Activated CD4-positive, alpha-beta T cell treated with anti-CD3 and anti-CD28 coated beads for 36 hours (primary cell): Measurements from ENCODE around the gene PLBD1. TPM values are rescaled to one million over a fixed set of nuclear protein-coding genes. Genes with fewer than 3 reads are reported as not detected.

Experiments used
- ATAC-seq: fragments of 200-7000 bp; cut with Tn5 transposase; one replicate; pipeline ENCODE4 v1.10.0; 2021; ENCODE audit warnings: mild to moderate bottlenecking, moderate library complexity
- CTCF ChIA-PET: fragments of 350-600 bp; sonication (Branson Sonifier 250); formaldehyde crosslinking; loops from one replicate; lab custom pipeline; 2021; ENCODE audit warnings: antibody characterized with exemption; lab: Charles Lee
- POLR2A ChIA-PET: fragments of 350-600 bp; sonication (Branson Sonifier 250); formaldehyde crosslinking; loops from one replicate; lab custom pipeline; 2021; ENCODE audit warnings: antibody characterized with exemption, inconsistent platforms; lab: Charles Lee
- DNase-seq: peaks from one replicate; pipeline ENCODE4 v3.0.0-alpha.2; 2020
- H3K27ac Mint-ChIP-seq: one replicate; pipeline ENCODE4 v1.8.0; 2021; ENCODE audit warnings: mixed read lengths
- H3K27me3 Mint-ChIP-seq: one replicate; pipeline ENCODE4 v1.8.0; 2021; ENCODE audit warnings: mixed read lengths
- H3K36me3 Mint-ChIP-seq: one replicate; pipeline ENCODE4 v1.8.0; 2021; ENCODE audit warnings: low read depth, mixed read lengths
- H3K4me1 Mint-ChIP-seq: one replicate; pipeline ENCODE4 v1.8.0; 2021; ENCODE audit warnings: mixed read lengths
- H3K4me3 Mint-ChIP-seq: one replicate; pipeline ENCODE4 v1.8.0; 2021; ENCODE audit warnings: mild to moderate bottlenecking, moderate library complexity, mixed read lengths
- H3K9me3 Mint-ChIP-seq: one replicate; pipeline ENCODE4 v1.8.0; 2021; ENCODE audit warnings: low read depth, mixed read lengths
- intact Hi-C, 2 experiments: fragments of 100-400 bp; cut with DNase I in 1 of 2; cut with micrococcal nuclease in 1 of 2; formaldehyde crosslinking; loops; one replicate each; pipeline versions ENCODE4 v1.14.2 to v1.15.1; 2022 to 2024; cut with DNase I, micrococcal nuclease
- total RNA-seq, 2 experiments: library from RNA; stranded (reverse); gene quantifications; one replicate each; pipeline ENCODE4 v1.2.3, GENCODE V29; 2021

PLBD1 gene
- total RNA-seq, 2 experiments from 2014 or later: not detected

GRCh38 chr12:14591719-14592118 is 24.0 kb upstream of the PLBD1 start:
- ATAC-seq (no peak), DNase-seq (no peak)
- H3K4me1 Mint-ChIP-seq: no peaks in the 10 kb centered on the region
- no peaks in the 10 kb centered on the region for H3K36me3 Mint-ChIP-seq
- ChIA-PET POLR2A (no interaction called here), CTCF (no interaction called here)
- intact Hi-C loops: no loop called here
- no peaks in the 10 kb centered on the region for H3K27me3 Mint-ChIP-seq
- H3K9me3 Mint-ChIP-seq: no peaks in the 10 kb centered on the region
- no peak overlapping the region for H3K27ac Mint-ChIP-seq
- H3K4me3 Mint-ChIP-seq: no peak overlapping the region

GRCh38 chr12:14589169-14590004 is 21.7 kb upstream of the PLBD1 start:
- DNase-seq: no peak
- ATAC-seq: no peak
- no peaks in the 10 kb centered on the region for H3K36me3 Mint-ChIP-seq
- no peaks in the 10 kb centered on the region for H3K4me1 Mint-ChIP-seq
- no peak overlapping the region for H3K27ac Mint-ChIP-seq
- no peaks in the 10 kb centered on the region for H3K9me3 Mint-ChIP-seq
- no peaks in the 10 kb centered on the region for H3K27me3 Mint-ChIP-seq
- POLR2A ChIA-PET: no interaction called here
- CTCF ChIA-PET: no interaction called here
- intact Hi-C loops: no loop called here
- H3K4me3 Mint-ChIP-seq: no peak overlapping the region

GRCh38 chr12:14588571-14588970 is 20.9 kb upstream of the PLBD1 start:
- Mint-ChIP-seq H3K4me3 (no peak overlapping the region), H3K36me3 (no peaks in the 10 kb centered on the region), H3K9me3 (no peaks in the 10 kb centered on the region), H3K27ac (no peak overlapping the region), H3K27me3 (no peaks in the 10 kb centered on the region), H3K4me1 (no peaks in the 10 kb centered on the region)
- no peak for ATAC-seq
- DNase-seq: no peak
- intact Hi-C loops: no loop called here
- ChIA-PET CTCF (no interaction called here), POLR2A (no interaction called here)

GRCh38 chr12:14578646-14579045 is 11.0 kb upstream of the PLBD1 start:
- ChIA-PET POLR2A (no interaction called here), CTCF (no interaction called here)
- H3K4me1 Mint-ChIP-seq: peaks cover 16% of the 10 kb centered on the region
- DNase-seq (no peak), ATAC-seq (no peak)
- H3K27ac Mint-ChIP-seq: no peak overlapping the region
- H3K36me3 Mint-ChIP-seq: no peaks in the 10 kb centered on the region
- no peaks in the 10 kb centered on the region for H3K27me3 Mint-ChIP-seq
- H3K4me3 Mint-ChIP-seq: no peak overlapping the region
- intact Hi-C loops: no loop called here
- no peaks in the 10 kb centered on the region for H3K9me3 Mint-ChIP-seq

- Mint-ChIP-seq H3K27me3 (peaks cover 3% of the 10 kb centered on the region), H3K36me3 (no peaks in the 10 kb centered on the region), H3K4me3 (no peak overlapping the region), H3K9me3 (no peaks in the 10 kb centered on the region), H3K4me1 (peaks cover 16% of the 10 kb centered on the region), H3K27ac (no peak overlapping the region)
- ChIA-PET CTCF (interaction anchor here (2.0 kb wide), 1 partner anchor 13 kb away, joined by 6 read pairs; no protein-coding TSS in a partner anchor), POLR2A (no interaction called here)
- intact Hi-C loops: no loop called here
- ATAC-seq (peak; percentile 55), DNase-seq (no peak)
These were observed 9.7 kb upstream of the PLBD1 start for GRCh38 chr12:14577344-14577743.

GRCh38 chr12:14576896-14577295 is 9.2 kb upstream of the PLBD1 start:
- peaks cover 16% of the 10 kb centered on the region for H3K4me1 Mint-ChIP-seq
- intact Hi-C loops: no loop called here
- DNase-seq (peak; percentile 11), ATAC-seq (peak; percentile 33)
- no peaks in the 10 kb centered on the region for H3K36me3 Mint-ChIP-seq
- CTCF ChIA-PET: interaction anchor here (2.0 kb wide), 1 partner anchor 14 kb away, joined by 6 read pairs; no protein-coding TSS in a partner anchor
- H3K9me3 Mint-ChIP-seq: no peaks in the 10 kb centered on the region
- POLR2A ChIA-PET: no interaction called here
- no peak overlapping the region for H3K27ac Mint-ChIP-seq
- peaks cover 6% of the 10 kb centered on the region for H3K27me3 Mint-ChIP-seq
- no peak overlapping the region for H3K4me3 Mint-ChIP-seq

GRCh38 chr12:14575585-14575984 is 7.9 kb upstream of the PLBD1 start:
- ChIA-PET POLR2A (no interaction called here), CTCF (interaction anchor here (1.0 kb wide), 1 partner anchor 39 kb away, joined by 4 read pairs; no protein-coding TSS in a partner anchor)
- H3K4me1 Mint-ChIP-seq: peaks cover 16% of the 10 kb centered on the region
- no peak overlapping the region for H3K4me3 Mint-ChIP-seq
- H3K27me3 Mint-ChIP-seq: peaks cover 7% of the 10 kb centered on the region
- no peak overlapping the region for H3K27ac Mint-ChIP-seq
- DNase-seq (no peak), ATAC-seq (no peak)
- intact Hi-C loops: no loop called here
- no peaks in the 10 kb centered on the region for H3K9me3 Mint-ChIP-seq
- no peaks in the 10 kb centered on the region for H3K36me3 Mint-ChIP-seq

GRCh38 chr12:14573118-14573517 is 5.4 kb upstream of the PLBD1 start:
- ChIA-PET POLR2A (no interaction called here), CTCF (interaction anchor here (1.0 kb wide), 1 partner anchor 143 kb away, joined by 3 read pairs; no protein-coding TSS in a partner anchor)
- Mint-ChIP-seq H3K4me3 (no peak overlapping the region), H3K4me1 (peaks cover 16% of the 10 kb centered on the region), H3K27ac (no peak overlapping the region), H3K9me3 (no peaks in the 10 kb centered on the region), H3K27me3 (peaks cover 14% of the 10 kb centered on the region), H3K36me3 (no peaks in the 10 kb centered on the region)
- ATAC-seq (no peak), DNase-seq (no peak)
- intact Hi-C loops: no loop called here

- no peak overlapping the region for H3K27ac Mint-ChIP-seq
- intact Hi-C loops: no loop called here
- peaks cover 16% of the 10 kb centered on the region for H3K4me1 Mint-ChIP-seq
- no peak for DNase-seq
- POLR2A ChIA-PET: no interaction called here
- no peaks in the 10 kb centered on the region for H3K9me3 Mint-ChIP-seq
- H3K4me3 Mint-ChIP-seq: no peak overlapping the region
- CTCF ChIA-PET: interaction anchor here (1.0 kb wide), 1 partner anchor 144 kb away, joined by 3 read pairs; no protein-coding TSS in a partner anchor
- H3K27me3 Mint-ChIP-seq: peaks cover 17% of the 10 kb centered on the region
- H3K36me3 Mint-ChIP-seq: no peaks in the 10 kb centered on the region
- no peak for ATAC-seq
These were observed 4.7 kb upstream of the PLBD1 start for GRCh38 chr12:14572401-14572800.

- ChIA-PET POLR2A (no interaction called here), CTCF (interaction anchor here (1.0 kb wide), 1 partner anchor 144 kb away, joined by 3 read pairs; no protein-coding TSS in a partner anchor)
- Mint-ChIP-seq H3K36me3 (no peaks in the 10 kb centered on the region), H3K4me3 (no peak overlapping the region), H3K27me3 (peaks cover 20% of the 10 kb centered on the region), H3K27ac (no peak overlapping the region), H3K4me1 (peaks cover 10% of the 10 kb centered on the region), H3K9me3 (no peaks in the 10 kb centered on the region)
- ATAC-seq (no peak), DNase-seq (no peak)
- intact Hi-C loops: no loop called here
These were observed 4.1 kb upstream of the PLBD1 start for GRCh38 chr12:14571779-14572178.

- POLR2A ChIA-PET: no interaction called here
- CTCF ChIA-PET: interaction anchor here (1.0 kb wide), 1 partner anchor 10 kb away, joined by 4 read pairs; no protein-coding TSS in a partner anchor
- intact Hi-C loops: no loop called here
- no peak for DNase-seq
- Mint-ChIP-seq H3K4me1 (peaks cover 4% of the 10 kb centered on the region), H3K27ac (no peak overlapping the region), H3K9me3 (no peaks in the 10 kb centered on the region), H3K4me3 (no peak overlapping the region), H3K27me3 (peaks cover 20% of the 10 kb centered on the region), H3K36me3 (no peaks in the 10 kb centered on the region)
- ATAC-seq: no peak
These were observed 2.5 kb upstream of the PLBD1 start for GRCh38 chr12:14570231-14570630.

GRCh38 chr12:14564336-14564959 is 3.2 kb downstream of the PLBD1 start:
- no peak for ATAC-seq
- ChIA-PET POLR2A (no interaction called here), CTCF (no interaction called here)
- no peak for DNase-seq
- no peaks in the 10 kb centered on the region for H3K36me3 Mint-ChIP-seq
- intact Hi-C loops: no loop called here
- H3K27ac Mint-ChIP-seq: no peak overlapping the region
- peaks cover 4% of the 10 kb centered on the region for H3K4me1 Mint-ChIP-seq
- no peak overlapping the region for H3K4me3 Mint-ChIP-seq
- peaks cover 11% of the 10 kb centered on the region for H3K27me3 Mint-ChIP-seq
- H3K9me3 Mint-ChIP-seq: no peaks in the 10 kb centered on the region
